ENCODE results near the gene SMOC1.

SMOC1 gene

DNA sequence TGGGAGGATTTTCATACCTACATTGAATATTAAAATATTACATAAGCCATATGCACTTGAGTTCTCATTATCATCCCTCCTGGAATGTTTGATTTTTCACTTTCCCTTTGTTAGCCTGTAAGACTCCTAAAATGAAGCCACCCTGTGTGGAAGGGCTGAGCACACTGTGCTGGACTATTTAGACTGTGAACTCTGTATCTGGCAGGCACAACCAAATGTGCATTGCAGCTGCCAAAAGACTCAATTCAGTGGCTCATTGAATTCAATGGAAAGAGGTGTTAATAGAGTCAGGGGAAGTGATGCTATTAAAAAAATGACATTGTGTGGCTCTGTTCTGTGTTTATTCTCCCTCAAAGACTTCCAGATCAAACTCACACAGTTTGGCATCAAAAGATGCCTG, 111.1 kb downstream of the SMOC1 start:
- Histone ChIP-seq H3K56ac (ENCODE audit: low read length) (no peak overlapping the region), H3K4me1 (ENCODE audit: control insufficient read depth, low read depth, low read length) (no peaks in the 10 kb centered on the region), H3K9ac (ENCODE audit: low read length) (no peak overlapping the region), H2BK5ac (ENCODE audit: low read length) (no peak overlapping the region), H2BK120ac (ENCODE audit: low read depth, low read length) (no peak overlapping the region), H3K27me3 (ENCODE audit: insufficient read depth, low read length, poor library complexity) (no peaks in the 10 kb centered on the region), H3K79me1 (ENCODE audit: low read length) (no peaks in the 10 kb centered on the region), H3K79me2 (ENCODE audit: control insufficient read depth, insufficient read depth, low read length) (no peaks in the 10 kb centered on the region), H3K4ac (ENCODE audit: low read depth, low read length) (no peak overlapping the region), H3K23ac (ENCODE audit: low read length) (no peak overlapping the region), H3K36me3 (ENCODE audit: control insufficient read depth, insufficient read depth, low read length) (no peaks in the 10 kb centered on the region), H3K27ac (ENCODE audit: low read depth, low read length) (no peak overlapping the region), H4K5ac (ENCODE audit: low read length) (no peak overlapping the region), H4K8ac (ENCODE audit: low read depth, low read length) (no peak overlapping the region), H2BK15ac (replicated peaks; ENCODE audit: low read depth) (no peak overlapping the region), H3K4me2 (ENCODE audit: low read length) (no peak overlapping the region), H3K4me3 (ENCODE audit: low read length) (no peak overlapping the region), H2AK5ac (ENCODE audit: low read length) (no peak overlapping the region), H3K18ac (ENCODE audit: low read length) (no peak overlapping the region)
- DNase-seq: no peak

DNA sequence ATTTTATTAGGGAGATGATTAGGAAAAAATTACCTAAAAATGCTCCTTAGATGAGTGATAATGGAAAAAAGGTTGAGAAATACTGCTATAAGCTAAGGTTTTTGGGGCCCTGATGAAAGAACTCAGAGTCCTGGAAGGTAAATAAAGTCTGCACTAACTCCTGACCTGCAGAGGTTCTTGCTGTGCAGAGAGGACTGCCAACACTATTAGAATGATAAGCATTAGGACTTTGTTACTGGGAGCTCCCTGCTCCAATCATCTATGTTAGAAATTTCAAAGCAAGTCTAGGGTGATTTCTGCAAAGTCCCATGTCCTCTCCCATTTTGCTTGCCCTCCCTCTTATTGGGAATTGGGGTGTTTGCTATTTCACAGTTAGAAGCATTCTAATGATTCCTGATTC, 112.2 kb downstream of the SMOC1 start:
- no peak overlapping the region for H3K27ac ChIP-seq (ENCODE audit: low read depth, low read length)
- H3K4me3 ChIP-seq (ENCODE audit: low read length): no peak overlapping the region
- no peak for DNase-seq
- no peaks in the 10 kb centered on the region for H3K79me1 ChIP-seq (ENCODE audit: low read length)
- no peak overlapping the region for H3K18ac ChIP-seq (ENCODE audit: low read length)
- H3K9ac ChIP-seq (ENCODE audit: low read length): no peak overlapping the region
- no peak overlapping the region for H4K5ac ChIP-seq (ENCODE audit: low read length)
- H3K79me2 ChIP-seq (ENCODE audit: control insufficient read depth, insufficient read depth, low read length): no peaks in the 10 kb centered on the region
- no peak overlapping the region for H3K4ac ChIP-seq (ENCODE audit: low read depth, low read length)
- H3K36me3 ChIP-seq (ENCODE audit: control insufficient read depth, insufficient read depth, low read length): no peaks in the 10 kb centered on the region
- H2BK120ac ChIP-seq (ENCODE audit: low read depth, low read length): no peak overlapping the region
- H3K23ac ChIP-seq (ENCODE audit: low read length): no peak overlapping the region
- H2BK5ac ChIP-seq (ENCODE audit: low read length): no peak overlapping the region
- no peak overlapping the region for H3K4me2 ChIP-seq (ENCODE audit: low read length)
- no peak overlapping the region for H3K56ac ChIP-seq (ENCODE audit: low read length)
- no peak overlapping the region for H2AK5ac ChIP-seq (ENCODE audit: low read length)
- no peak overlapping the region for H2BK15ac ChIP-seq (replicated peaks; ENCODE audit: low read depth)
- H4K8ac ChIP-seq (ENCODE audit: low read depth, low read length): no peak overlapping the region
- H3K4me1 ChIP-seq (ENCODE audit: control insufficient read depth, low read depth, low read length): no peaks in the 10 kb centered on the region
- H3K27me3 ChIP-seq (ENCODE audit: insufficient read depth, low read length, poor library complexity): no peaks in the 10 kb centered on the region

DNA sequence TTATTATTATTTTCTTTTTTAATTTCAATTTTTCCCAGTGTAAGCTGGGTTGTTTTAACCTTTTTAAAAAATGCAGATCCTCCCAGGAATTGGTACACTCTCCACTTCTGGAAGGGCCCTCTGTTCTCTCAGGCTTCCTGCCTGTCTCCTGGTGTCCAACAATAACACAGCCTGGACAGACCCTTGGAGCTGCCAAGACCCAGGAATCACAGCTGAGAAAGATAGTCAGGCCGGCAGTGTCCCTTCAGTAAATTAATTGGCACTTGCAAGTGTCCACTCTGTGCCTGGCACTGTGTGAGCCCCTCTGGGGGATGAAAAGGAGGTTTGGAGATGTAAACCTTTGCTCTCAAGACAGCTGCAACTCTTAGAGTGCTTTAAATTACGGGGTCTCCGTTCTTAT, 113.3 kb downstream of the SMOC1 start:
- Histone ChIP-seq H3K27me3 (ENCODE audit: insufficient read depth, low read length, poor library complexity) (no peaks in the 10 kb centered on the region), H2BK120ac (ENCODE audit: low read depth, low read length) (no peak overlapping the region), H3K79me1 (ENCODE audit: low read length) (no peaks in the 10 kb centered on the region)

DNA sequence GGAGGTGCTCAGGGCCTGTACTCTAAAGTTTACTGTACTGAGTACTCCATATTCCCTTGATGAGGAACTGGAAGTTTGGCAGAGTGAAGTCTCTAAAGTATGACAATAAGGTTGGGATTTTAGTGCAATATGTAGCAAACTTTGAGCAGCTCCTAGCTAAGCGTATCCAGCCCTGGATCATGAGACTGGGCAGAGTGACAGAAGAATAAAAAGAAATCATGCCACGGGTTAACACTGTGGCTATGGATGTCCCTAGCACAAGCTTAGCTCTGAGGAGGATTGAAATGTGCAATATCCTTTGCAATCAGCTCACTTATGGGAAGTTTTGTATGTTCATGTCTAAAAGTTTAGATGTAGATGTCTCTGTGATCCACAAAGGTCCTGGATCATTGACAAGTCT, 114.1 kb downstream of the SMOC1 start:
- no peaks in the 10 kb centered on the region for H3K4me1 ChIP-seq (ENCODE audit: control insufficient read depth, low read depth, low read length)
- no peak overlapping the region for H3K18ac ChIP-seq (ENCODE audit: low read length)
- no CpG with 5 or more reads among the region's 2 CpGs for WGBS (ENCODE audit: extremely low coverage, insufficient coverage, low lambda C conversion rate)
- H3K4me3 ChIP-seq (ENCODE audit: low read length): no peak overlapping the region
- H2AK5ac ChIP-seq (ENCODE audit: low read length): no peak overlapping the region
- no peak for DNase-seq
- H3K79me1 ChIP-seq (ENCODE audit: low read length): no peaks in the 10 kb centered on the region
- no peak overlapping the region for H3K4ac ChIP-seq (ENCODE audit: low read depth, low read length)
- no peak overlapping the region for H2BK15ac ChIP-seq (replicated peaks; ENCODE audit: low read depth)
- H4K5ac ChIP-seq (ENCODE audit: low read length): no peak overlapping the region
- no peak overlapping the region for H3K9ac ChIP-seq (ENCODE audit: low read length)
- no peak overlapping the region for H3K27ac ChIP-seq (ENCODE audit: low read depth, low read length)
- no peak overlapping the region for H3K23ac ChIP-seq (ENCODE audit: low read length)
- H3K4me2 ChIP-seq (ENCODE audit: low read length): no peak overlapping the region
- H4K8ac ChIP-seq (ENCODE audit: low read depth, low read length): no peak overlapping the region
- no peak overlapping the region for H2BK120ac ChIP-seq (ENCODE audit: low read depth, low read length)
- no peaks in the 10 kb centered on the region for H3K36me3 ChIP-seq (ENCODE audit: control insufficient read depth, insufficient read depth, low read length)
- no peak overlapping the region for H3K56ac ChIP-seq (ENCODE audit: low read length)
- H3K79me2 ChIP-seq (ENCODE audit: control insufficient read depth, insufficient read depth, low read length): no peaks in the 10 kb centered on the region
- H2BK5ac ChIP-seq (ENCODE audit: low read length): no peak overlapping the region
- H3K27me3 ChIP-seq (ENCODE audit: insufficient read depth, low read length, poor library complexity): no peaks in the 10 kb centered on the region

More for the DNA sequence above, 113.3 kb downstream of the SMOC1 start:
- no peaks in the 10 kb centered on the region for H3K79me2 ChIP-seq (ENCODE audit: control insufficient read depth, insufficient read depth, low read length)
- H3K4ac ChIP-seq (ENCODE audit: low read depth, low read length): no peak overlapping the region
- H3K4me3 ChIP-seq (ENCODE audit: low read length): no peak overlapping the region
- no peak for DNase-seq
- no CpG with 5 or more reads among the region's 3 CpGs for WGBS (ENCODE audit: extremely low coverage, insufficient coverage, low lambda C conversion rate)
- no peaks in the 10 kb centered on the region for H3K4me1 ChIP-seq (ENCODE audit: control insufficient read depth, low read depth, low read length)
- H3K27ac ChIP-seq (ENCODE audit: low read depth, low read length): no peak overlapping the region
- no peak overlapping the region for H3K18ac ChIP-seq (ENCODE audit: low read length)
- no peak overlapping the region for H3K56ac ChIP-seq (ENCODE audit: low read length)
- no peak overlapping the region for H3K23ac ChIP-seq (ENCODE audit: low read length)
- H3K36me3 ChIP-seq (ENCODE audit: control insufficient read depth, insufficient read depth, low read length): no peaks in the 10 kb centered on the region
- no peak overlapping the region for H2BK15ac ChIP-seq (replicated peaks; ENCODE audit: low read depth)
- H3K9ac ChIP-seq (ENCODE audit: low read length): no peak overlapping the region
- H3K4me2 ChIP-seq (ENCODE audit: low read length): no peak overlapping the region
- no peak overlapping the region for H4K5ac ChIP-seq (ENCODE audit: low read length)
- H2AK5ac ChIP-seq (ENCODE audit: low read length): no peak overlapping the region
- no peak overlapping the region for H2BK5ac ChIP-seq (ENCODE audit: low read length)
- no peak overlapping the region for H4K8ac ChIP-seq (ENCODE audit: low read depth, low read length)

DNA sequence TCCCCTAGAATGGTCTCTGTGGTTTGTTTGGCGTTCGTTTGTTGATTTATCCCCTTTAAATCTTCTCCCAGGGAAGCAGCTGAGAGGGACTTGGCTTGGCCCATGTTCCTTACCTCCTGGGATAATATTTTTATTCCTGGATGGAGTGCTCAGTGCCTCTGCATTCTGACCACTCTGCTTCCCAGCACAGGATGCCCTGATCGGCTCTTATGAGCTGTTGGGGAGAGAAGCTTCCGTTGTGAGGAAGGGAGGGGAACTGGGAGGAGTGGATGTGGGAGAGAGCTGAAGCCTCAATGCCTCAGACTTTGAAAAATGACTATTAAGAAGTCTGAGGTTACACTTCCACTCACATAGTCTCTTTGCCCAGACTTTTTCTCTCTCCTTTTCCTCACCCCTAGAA, 114.8 kb downstream of the SMOC1 start:
- Histone ChIP-seq H3K9ac (ENCODE audit: low read length) (no peak overlapping the region), H4K8ac (ENCODE audit: low read depth, low read length) (no peak overlapping the region), H3K79me2 (ENCODE audit: control insufficient read depth, insufficient read depth, low read length) (no peaks in the 10 kb centered on the region), H3K4me1 (ENCODE audit: control insufficient read depth, low read depth, low read length) (no peaks in the 10 kb centered on the region), H2BK15ac (replicated peaks; ENCODE audit: low read depth) (no peak overlapping the region), H4K5ac (ENCODE audit: low read length) (no peak overlapping the region), H2AK5ac (ENCODE audit: low read length) (no peak overlapping the region), H3K79me1 (ENCODE audit: low read length) (no peaks in the 10 kb centered on the region), H3K4me3 (ENCODE audit: low read length) (no peak overlapping the region), H3K23ac (ENCODE audit: low read length) (no peak overlapping the region), H3K4me2 (ENCODE audit: low read length) (no peak overlapping the region), H2BK5ac (ENCODE audit: low read length) (no peak overlapping the region), H3K36me3 (ENCODE audit: control insufficient read depth, insufficient read depth, low read length) (no peaks in the 10 kb centered on the region), H3K4ac (ENCODE audit: low read depth, low read length) (no peak overlapping the region), H3K18ac (ENCODE audit: low read length) (no peak overlapping the region), H2BK120ac (ENCODE audit: low read depth, low read length) (no peak overlapping the region), H3K27ac (ENCODE audit: low read depth, low read length) (no peak overlapping the region), H3K56ac (ENCODE audit: low read length) (no peak overlapping the region), H3K27me3 (ENCODE audit: insufficient read depth, low read length, poor library complexity) (no peaks in the 10 kb centered on the region)
- no peak for DNase-seq
- WGBS (ENCODE audit: extremely low coverage, insufficient coverage, low lambda C conversion rate): no CpG with 5 or more reads among the region's 4 CpGs

DNA sequence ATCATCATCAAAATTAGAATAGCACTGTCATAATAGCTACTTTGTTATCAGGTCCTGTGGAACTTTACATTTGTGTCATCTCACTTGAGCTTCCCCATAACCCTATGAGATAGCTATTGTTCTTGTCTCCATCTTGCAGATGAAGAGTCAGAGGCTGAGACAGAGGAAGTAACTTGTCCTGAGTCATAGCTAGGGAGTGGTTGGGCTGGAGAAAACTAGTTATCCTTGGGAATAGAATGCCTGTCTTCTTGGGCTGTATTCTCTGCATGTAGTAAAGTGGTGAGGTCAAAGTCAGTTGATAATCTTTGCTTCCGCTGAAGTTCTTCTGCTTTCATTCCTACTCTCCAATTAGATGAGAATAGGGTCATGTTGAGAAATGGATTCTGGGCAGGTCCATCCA, 117.0 kb downstream of the SMOC1 start:
- Histone ChIP-seq H3K79me1 (ENCODE audit: low read length) (no peaks in the 10 kb centered on the region), H4K5ac (ENCODE audit: low read length) (no peak overlapping the region), H3K27me3 (ENCODE audit: insufficient read depth, low read length, poor library complexity) (no peaks in the 10 kb centered on the region), H3K27ac (ENCODE audit: low read depth, low read length) (no peak overlapping the region), H3K4me3 (ENCODE audit: low read length) (no peak overlapping the region), H2BK5ac (ENCODE audit: low read length) (no peak overlapping the region), H3K4me2 (ENCODE audit: low read length) (no peak overlapping the region), H3K36me3 (ENCODE audit: control insufficient read depth, insufficient read depth, low read length) (no peaks in the 10 kb centered on the region), H3K4ac (ENCODE audit: low read depth, low read length) (no peak overlapping the region), H3K56ac (ENCODE audit: low read length) (no peak overlapping the region), H3K79me2 (ENCODE audit: control insufficient read depth, insufficient read depth, low read length) (no peaks in the 10 kb centered on the region), H3K18ac (ENCODE audit: low read length) (no peak overlapping the region), H2AK5ac (ENCODE audit: low read length) (no peak overlapping the region), H3K9ac (ENCODE audit: low read length) (no peak overlapping the region), H2BK120ac (ENCODE audit: low read depth, low read length) (no peak overlapping the region), H3K23ac (ENCODE audit: low read length) (no peak overlapping the region), H2BK15ac (replicated peaks; ENCODE audit: low read depth) (no peak overlapping the region), H3K4me1 (ENCODE audit: control insufficient read depth, low read depth, low read length) (no peaks in the 10 kb centered on the region), H4K8ac (ENCODE audit: low read depth, low read length) (no peak overlapping the region)
- DNase-seq: no peak
- no CpG with 5 or more reads among the region's 1 CpG for WGBS (ENCODE audit: extremely low coverage, insufficient coverage, low lambda C conversion rate)

All from mesendoderm (in vitro differentiated cells).